ENCODE results near the gene LINC01488. TPM values are rescaled to one million over a fixed set of nuclear protein-coding genes. Genes with fewer than 3 reads are reported as not detected.
A peak's percentile ranks its signal among the peaks of the same experiment; 100 is the strongest.

Gene LINC01488
- total RNA-seq, 2 donors from 2014 or later, result not detected

- TF ChIP-seq, protein P1, sequence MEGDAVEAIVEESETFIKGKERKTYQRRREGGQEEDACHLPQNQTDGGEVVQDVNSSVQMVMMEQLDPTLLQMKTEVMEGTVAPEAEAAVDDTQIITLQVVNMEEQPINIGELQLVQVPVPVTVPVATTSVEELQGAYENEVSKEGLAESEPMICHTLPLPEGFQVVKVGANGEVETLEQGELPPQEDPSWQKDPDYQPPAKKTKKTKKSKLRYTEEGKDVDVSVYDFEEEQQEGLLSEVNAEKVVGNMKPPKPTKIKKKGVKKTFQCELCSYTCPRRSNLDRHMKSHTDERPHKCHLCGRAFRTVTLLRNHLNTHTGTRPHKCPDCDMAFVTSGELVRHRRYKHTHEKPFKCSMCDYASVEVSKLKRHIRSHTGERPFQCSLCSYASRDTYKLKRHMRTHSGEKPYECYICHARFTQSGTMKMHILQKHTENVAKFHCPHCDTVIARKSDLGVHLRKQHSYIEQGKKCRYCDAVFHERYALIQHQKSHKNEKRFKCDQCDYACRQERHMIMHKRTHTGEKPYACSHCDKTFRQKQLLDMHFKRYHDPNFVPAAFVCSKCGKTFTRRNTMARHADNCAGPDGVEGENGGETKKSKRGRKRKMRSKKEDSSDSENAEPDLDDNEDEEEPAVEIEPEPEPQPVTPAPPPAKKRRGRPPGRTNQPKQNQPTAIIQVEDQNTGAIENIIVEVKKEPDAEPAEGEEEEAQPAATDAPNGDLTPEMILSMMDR (IDR thresholded peaks at IDR 0.05), result no peak
- DNase-seq, result no peak
- Histone ChIP-seq H3K9ac (ENCODE audit: low read depth in 2 of 2, low read length in 2 of 2) (peak overlapping the region; percentile 59 to 70), H3K4me3 (no peak overlapping the region), H3K27me3 (no peaks in the 10 kb centered on the region), H3K36me3 (no peaks in the 10 kb centered on the region), H3K9me3 (no peaks in the 10 kb centered on the region), H3K27ac (peak overlapping the region; percentile 49), H3K4me1 (peaks cover 7% of the 10 kb centered on the region)
- intact Hi-C loops (cut with DNase I), result loop anchor here (10.0 kb wide), 1 partner anchor 169 kb away; the partner anchor contains the start of gene MYEOV
Measured at GRCh38 chr11:69463181-69463994, 18.1 kb upstream of the LINC01488 start.

DNA sequence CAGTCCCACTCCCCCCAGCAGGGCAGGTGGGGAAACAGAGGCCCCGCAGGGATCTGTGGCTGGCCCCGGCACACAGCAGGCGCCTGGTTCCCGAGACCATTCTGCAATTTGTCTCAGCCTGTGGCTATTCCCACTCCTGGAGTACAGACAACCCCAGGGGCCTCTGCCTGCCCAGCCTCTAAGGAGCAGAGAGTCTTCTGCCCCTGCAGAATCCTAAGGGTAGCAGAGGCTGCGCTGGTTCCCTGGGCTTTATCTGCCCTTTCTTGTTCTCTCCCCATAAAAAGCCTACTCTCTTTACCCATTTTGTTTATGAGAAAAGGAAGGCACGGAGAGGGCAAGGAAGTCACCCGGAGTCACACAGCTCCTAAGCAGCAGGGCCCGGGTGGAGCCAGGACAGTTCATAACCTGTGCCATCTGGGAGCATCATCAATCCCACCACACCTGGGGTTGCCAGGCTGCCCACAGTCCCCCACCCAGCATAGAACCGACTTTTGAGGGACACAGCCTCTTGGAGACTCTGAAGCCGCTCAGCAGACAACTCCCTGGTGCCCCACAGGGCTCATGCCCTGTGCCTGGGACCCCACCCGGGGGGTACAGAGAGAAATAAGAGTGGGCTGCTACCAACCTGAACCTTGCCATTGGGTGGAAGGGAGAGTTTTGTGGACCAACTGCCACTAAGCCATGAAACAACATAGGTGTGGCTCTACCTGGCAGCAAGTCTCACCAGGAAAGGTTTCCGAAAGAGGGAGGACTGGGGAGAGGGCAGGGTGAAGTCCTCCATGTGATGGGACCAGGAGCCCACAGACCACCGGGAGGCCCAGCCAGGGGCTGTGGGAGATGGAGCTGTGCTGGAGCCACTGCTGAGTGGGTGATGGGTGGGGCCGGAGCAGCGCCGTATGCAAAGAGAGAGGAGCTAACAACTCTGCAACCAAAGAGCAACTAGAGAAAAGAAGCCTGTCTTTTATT lies 17.2 kb upstream of the LINC01488 start:
- TF ChIP-seq, protein P1 (IDR thresholded peaks at IDR 0.05), result no peak

DNA sequence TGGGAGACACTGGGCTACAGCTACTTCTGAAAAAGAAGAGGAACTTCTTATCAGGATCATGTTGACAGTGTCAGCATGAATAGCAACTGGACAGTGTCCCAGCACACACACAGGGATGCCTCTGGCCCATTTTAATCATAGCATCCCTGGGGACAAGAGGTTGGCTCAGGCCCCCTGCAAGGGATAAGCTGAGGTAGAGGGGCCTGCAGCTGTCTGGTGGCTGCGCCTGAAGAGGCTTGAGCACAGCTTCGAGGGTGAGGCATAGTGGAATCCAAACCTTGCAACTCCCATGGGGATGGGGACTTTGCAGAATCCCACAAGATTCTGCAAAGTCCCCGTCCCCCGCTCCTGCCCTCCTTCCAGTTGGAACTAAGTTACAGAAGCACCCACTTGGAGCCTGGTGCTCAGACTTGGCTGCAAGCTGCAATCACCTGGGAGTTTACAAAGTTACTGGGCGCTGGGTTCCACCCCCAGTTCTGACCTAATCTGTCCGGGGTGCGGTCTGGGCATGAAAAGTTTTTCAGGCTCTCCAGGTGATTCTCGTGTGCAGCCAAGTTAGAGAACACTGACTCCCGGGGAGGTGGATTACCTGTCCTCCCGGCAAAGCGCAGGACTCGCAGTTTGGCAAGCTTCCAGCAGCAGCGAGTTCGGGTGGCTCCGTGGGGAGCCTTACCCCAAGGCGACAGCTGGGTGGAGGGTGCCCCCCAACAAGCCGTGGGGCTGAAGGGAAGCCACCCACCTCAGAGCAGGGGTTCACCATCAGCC lies 16.0 kb upstream of the LINC01488 start:
- TF ChIP-seq, protein P1 (IDR thresholded peaks at IDR 0.05), result no peak
- Histone ChIP-seq H3K36me3 (no peaks in the 10 kb centered on the region), H3K27ac (peak overlapping the region; percentile 49), H3K9ac (ENCODE audit: low read depth in 2 of 2, low read length in 2 of 2) (peak overlapping the region; percentile 24 to 70), H3K4me3 (no peak overlapping the region), H3K27me3 (no peaks in the 10 kb centered on the region), H3K9me3 (no peaks in the 10 kb centered on the region), H3K4me1 (peaks cover 7% of the 10 kb centered on the region)
- intact Hi-C loops (cut with DNase I), result loop anchor here (10.0 kb wide), 1 partner anchor 171 kb away; the partner anchor contains the start of gene MYEOV
- peak; percentile 56 for DNase-seq

More for the DNA sequence above, 17.2 kb upstream of the LINC01488 start:
- Histone ChIP-seq H3K4me1 (peaks cover 7% of the 10 kb centered on the region), H3K9me3 (no peaks in the 10 kb centered on the region), H3K9ac (ENCODE audit: low read depth in 2 of 2, low read length in 2 of 2) (peak overlapping the region; percentile 59 to 70), H3K27ac (peak overlapping the region; percentile 49), H3K27me3 (no peaks in the 10 kb centered on the region), H3K36me3 (no peaks in the 10 kb centered on the region), H3K4me3 (no peak overlapping the region)
- intact Hi-C loops (cut with DNase I), result loop anchor here (10.0 kb wide), 1 partner anchor 169 kb away; the partner anchor contains the start of gene MYEOV
- peak; percentile 69 for DNase-seq

DNA sequence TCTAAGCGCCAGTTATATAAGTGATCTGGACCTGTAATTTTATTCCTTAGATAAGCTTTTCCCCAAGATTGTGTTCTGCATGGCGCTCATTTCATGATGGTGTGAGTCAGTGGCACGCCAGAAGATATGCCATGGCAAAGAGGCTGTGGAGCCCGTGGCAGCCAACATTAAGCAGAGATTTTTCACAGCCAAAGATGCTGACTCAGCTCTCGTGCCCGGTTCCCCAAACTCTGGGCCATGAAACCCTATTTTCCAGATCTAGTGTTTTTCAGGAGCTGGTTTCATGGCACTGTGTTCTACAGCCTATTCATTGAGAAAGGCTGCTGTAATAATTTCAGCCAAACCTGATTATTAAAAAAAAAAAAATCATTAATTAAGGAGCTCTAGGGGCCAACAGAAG lies 15.4 kb upstream of the LINC01488 start:
- Histone ChIP-seq H3K4me3 (no peak overlapping the region), H3K9me3 (no peaks in the 10 kb centered on the region), H3K4me1 (peaks cover 7% of the 10 kb centered on the region), H3K27ac (no peak overlapping the region), H3K36me3 (no peaks in the 10 kb centered on the region), H3K9ac (ENCODE audit: low read depth in 2 of 2, low read length in 2 of 2) (peak overlapping the region in 1 of 2 donors; percentile 70), H3K27me3 (no peaks in the 10 kb centered on the region)
- DNase-seq, result no peak
- intact Hi-C loops (cut with DNase I), result loop anchor here (10.0 kb wide), 1 partner anchor 171 kb away; the partner anchor contains the start of gene MYEOV
- TF ChIP-seq, protein P1 (IDR thresholded peaks at IDR 0.05), result no peak
